Mesendoderm (in vitro differentiated cells): Measurements from ENCODE around the gene SVOP.

ENCODE experiments used
- DNase-seq: peaks from one replicate; pipeline ENCODE4 v3.0.0; 2013
- H2AK5ac ChIP-seq: 2 replicates; pipeline ENCODE4 v1.6.1; 2013; ENCODE audit warnings: low read length, inconsistent platforms
- H2BK120ac ChIP-seq: 2 replicates; pipeline ENCODE4 v1.6.1; 2013; ENCODE audit warnings: low read depth, mild to moderate bottlenecking, low read length, moderate library complexity, mixed read lengths
- H2BK15ac ChIP-seq: replicated peaks from 2 replicates; pipeline ENCODE4 v1.6.1; 2013; ENCODE audit warnings: low read depth, mild to moderate bottlenecking, moderate library complexity
- H2BK5ac ChIP-seq: 2 replicates; pipeline ENCODE4 v1.6.1; 2013; ENCODE audit warnings: low read length, inconsistent platforms
- H3K18ac ChIP-seq: 2 replicates; pipeline ENCODE4 v1.6.1; 2013; ENCODE audit warnings: mild to moderate bottlenecking, low read length, mixed read lengths
- H3K23ac ChIP-seq: one replicate; pipeline ENCODE4 v1.6.1; 2013; ENCODE audit warnings: low read length
- H3K27ac ChIP-seq: 2 replicates; pipeline ENCODE4 v1.5.1; 2013; ENCODE audit warnings: low read depth, mild to moderate bottlenecking, inconsistent platforms, low read length, moderate library complexity
- H3K27me3 ChIP-seq: 2 replicates; pipeline ENCODE4 v1.6.1; 2013; ENCODE audit warnings: low read length, control low read depth, mild to moderate bottlenecking, inconsistent platforms; ENCODE audit not compliant: insufficient read depth, poor library complexity
- H3K36me3 ChIP-seq: 2 replicates; pipeline ENCODE4 v1.6.1; 2013; ENCODE audit warnings: low read length, inconsistent platforms; ENCODE audit not compliant: control insufficient read depth, insufficient read depth
- H3K4ac ChIP-seq: one replicate; pipeline ENCODE4 v1.6.1; 2013; ENCODE audit warnings: low read depth, mild to moderate bottlenecking, low read length, moderate library complexity
- H3K4me1 ChIP-seq: 2 replicates; pipeline ENCODE4 v1.6.1; 2013; ENCODE audit warnings: low read depth, low read length, inconsistent platforms; ENCODE audit not compliant: control insufficient read depth
- H3K4me2 ChIP-seq: 2 replicates; pipeline ENCODE4 v1.6.1; 2013; ENCODE audit warnings: low read length
- H3K4me3 ChIP-seq: 2 replicates; pipeline ENCODE4 v1.5.1; 2013; ENCODE audit warnings: mild to moderate bottlenecking, low read length
- H3K56ac ChIP-seq: one replicate; pipeline ENCODE4 v1.6.1; 2013; ENCODE audit warnings: low read length
- H3K79me1 ChIP-seq: 2 replicates; pipeline ENCODE4 v1.6.1; 2013; ENCODE audit warnings: low read length, inconsistent platforms
- H3K79me2 ChIP-seq: 2 replicates; pipeline ENCODE4 v1.6.1; 2013; ENCODE audit warnings: mild to moderate bottlenecking, low read length; ENCODE audit not compliant: control insufficient read depth, insufficient read depth
- H3K9ac ChIP-seq: 2 replicates; pipeline ENCODE4 v1.6.1; 2013; ENCODE audit warnings: low read length, inconsistent platforms
- H4K5ac ChIP-seq: one replicate; pipeline ENCODE4 v1.6.1; 2013; ENCODE audit warnings: low read length
- H4K8ac ChIP-seq: one replicate; pipeline ENCODE4 v1.6.1; 2013; ENCODE audit warnings: low read depth, mild to moderate bottlenecking, control low read depth, low read length, moderate library complexity
- WGBS: extraction: QIAGEN DNeasy Blood & Tissue Kit; methylation state at CpG from one replicate; pipeline ENCODE4 v1.1.7; 2013; ENCODE audit warnings: low lambda C conversion rate, missing lambda C conversion rate; ENCODE audit not compliant: insufficient coverage; ENCODE audit errors: extremely low coverage; 5-methylcytosine and 5-hydroxymethylcytosine counted together

SVOP gene

DNA sequence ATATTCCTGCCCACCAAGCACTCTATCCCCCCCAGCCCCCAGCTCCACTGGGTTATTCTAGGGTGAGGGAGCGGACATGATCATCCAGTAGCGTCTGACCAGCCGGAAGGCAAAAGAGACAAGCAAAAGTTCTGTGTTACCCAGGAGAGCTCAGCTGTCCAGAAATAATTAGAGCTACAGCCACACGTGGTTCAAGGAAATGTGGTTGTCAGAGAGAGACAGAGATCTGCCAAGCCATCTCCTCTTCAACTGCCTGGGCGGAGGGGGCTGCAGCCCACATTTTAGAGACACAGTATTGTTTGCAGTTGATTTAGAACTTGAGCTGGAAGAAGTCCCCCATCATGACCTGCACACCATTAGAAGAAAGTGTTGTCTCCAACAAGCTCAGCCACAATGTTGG, 110.5 kb downstream of the SVOP start:
- Histone ChIP-seq H3K27ac (no peak overlapping the region), H3K36me3 (no peaks in the 10 kb centered on the region), H2AK5ac (no peak overlapping the region), H3K4me2 (no peak overlapping the region), H3K27me3 (no peaks in the 10 kb centered on the region), H3K79me1 (no peaks in the 10 kb centered on the region), H2BK120ac (no peak overlapping the region), H3K4me1 (no peaks in the 10 kb centered on the region), H3K4ac (no peak overlapping the region), H3K79me2 (no peaks in the 10 kb centered on the region), H3K9ac (no peak overlapping the region), H2BK5ac (no peak overlapping the region), H4K5ac (no peak overlapping the region), H3K23ac (peak overlapping the region; percentile 24), H3K56ac (no peak overlapping the region), H4K8ac (no peak overlapping the region), H2BK15ac (no peak overlapping the region), H3K4me3 (no peak overlapping the region), H3K18ac (no peak overlapping the region)
- DNase-seq, result no peak
- no CpG with 5 or more reads among the region's 5 CpGs for WGBS

GRCh38 chr12:108907839-108908351, 113.0 kb downstream of the SVOP start:
- Histone ChIP-seq H2AK5ac (no peak overlapping the region), H3K9ac (no peak overlapping the region), H3K4me2 (no peak overlapping the region), H3K18ac (no peak overlapping the region), H4K8ac (no peak overlapping the region), H3K4me1 (no peaks in the 10 kb centered on the region), H2BK5ac (no peak overlapping the region), H2BK120ac (no peak overlapping the region), H3K56ac (no peak overlapping the region), H3K23ac (no peak overlapping the region), H3K36me3 (no peaks in the 10 kb centered on the region), H3K27me3 (no peaks in the 10 kb centered on the region), H3K79me2 (no peaks in the 10 kb centered on the region), H3K27ac (no peak overlapping the region), H4K5ac (no peak overlapping the region), H3K79me1 (no peaks in the 10 kb centered on the region), H3K4ac (no peak overlapping the region), H3K4me3 (no peak overlapping the region), H2BK15ac (no peak overlapping the region)
- DNase-seq, result peak; percentile 20
- WGBS, result no CpG with 5 or more reads among the region's 2 CpGs

- H4K5ac ChIP-seq, result no peak overlapping the region
- H3K36me3 ChIP-seq, result no peaks in the 10 kb centered on the region
- H3K79me2 ChIP-seq, result no peaks in the 10 kb centered on the region
- no peak for DNase-seq
- no peak overlapping the region for H3K56ac ChIP-seq
- no peak overlapping the region for H2BK15ac ChIP-seq
- H3K23ac ChIP-seq, result no peak overlapping the region
- no peak overlapping the region for H2BK120ac ChIP-seq
- no peak overlapping the region for H2AK5ac ChIP-seq
- no peak overlapping the region for H3K9ac ChIP-seq
- no peak overlapping the region for H3K4ac ChIP-seq
- H3K4me1 ChIP-seq, result no peaks in the 10 kb centered on the region
- H3K18ac ChIP-seq, result no peak overlapping the region
- no peak overlapping the region for H3K27ac ChIP-seq
- H3K79me1 ChIP-seq, result no peaks in the 10 kb centered on the region
- no CpG with 5 or more reads among the region's 2 CpGs for WGBS
- no peak overlapping the region for H3K4me2 ChIP-seq
- no peak overlapping the region for H4K8ac ChIP-seq
- no peak overlapping the region for H3K4me3 ChIP-seq
- H2BK5ac ChIP-seq, result no peak overlapping the region
- H3K27me3 ChIP-seq, result no peaks in the 10 kb centered on the region
Observed at GRCh38 chr12:108906971-108907370, 113.9 kb downstream of the SVOP start.

GRCh38 chr12:108905725-108906124, 115.1 kb downstream of the SVOP start:
- no CpG with 5 or more reads among the region's 5 CpGs for WGBS
- Histone ChIP-seq H3K4me3 (no peak overlapping the region), H3K23ac (no peak overlapping the region), H3K27me3 (no peaks in the 10 kb centered on the region), H2BK15ac (no peak overlapping the region), H3K4me2 (no peak overlapping the region), H3K27ac (no peak overlapping the region), H3K56ac (no peak overlapping the region), H2BK5ac (no peak overlapping the region), H3K4me1 (no peaks in the 10 kb centered on the region), H2BK120ac (no peak overlapping the region), H3K36me3 (no peaks in the 10 kb centered on the region), H3K18ac (no peak overlapping the region), H3K9ac (no peak overlapping the region), H3K79me2 (no peaks in the 10 kb centered on the region), H4K5ac (no peak overlapping the region), H3K4ac (no peak overlapping the region), H3K79me1 (no peaks in the 10 kb centered on the region), H2AK5ac (no peak overlapping the region), H4K8ac (no peak overlapping the region)
- no peak for DNase-seq

DNA sequence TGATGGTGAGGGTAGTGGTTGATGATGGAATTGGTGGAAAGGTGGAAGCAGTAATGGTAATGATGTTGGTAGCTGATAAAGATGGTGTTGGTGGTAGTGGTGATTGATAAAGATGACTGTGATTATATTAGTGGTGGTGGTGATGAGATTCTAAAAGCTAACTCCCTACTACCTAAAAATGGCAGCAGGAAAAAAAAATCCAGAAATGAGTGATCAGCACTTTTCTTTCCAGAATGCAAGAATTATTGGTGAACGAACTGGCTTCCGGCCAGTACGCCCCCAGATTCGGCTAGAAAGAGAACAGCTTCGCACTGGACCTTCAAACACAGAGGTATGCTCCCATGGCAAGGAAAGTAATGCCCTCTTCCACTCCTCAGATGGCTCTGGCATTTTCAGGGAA, 121.7 kb downstream of the SVOP start:
- Histone ChIP-seq H3K4me3 (no peak overlapping the region), H3K79me1 (no peaks in the 10 kb centered on the region), H3K36me3 (no peaks in the 10 kb centered on the region), H3K56ac (no peak overlapping the region), H4K5ac (no peak overlapping the region), H3K4ac (no peak overlapping the region), H2BK120ac (no peak overlapping the region), H3K27me3 (no peaks in the 10 kb centered on the region), H3K9ac (no peak overlapping the region), H3K27ac (no peak overlapping the region), H4K8ac (no peak overlapping the region), H2BK5ac (no peak overlapping the region), H3K23ac (no peak overlapping the region), H3K4me2 (no peak overlapping the region), H3K4me1 (no peaks in the 10 kb centered on the region), H3K79me2 (no peaks in the 10 kb centered on the region), H3K18ac (no peak overlapping the region), H2BK15ac (no peak overlapping the region), H2AK5ac (no peak overlapping the region)
- no peak for DNase-seq
- no CpG with 5 or more reads among the region's 5 CpGs for WGBS

DNA sequence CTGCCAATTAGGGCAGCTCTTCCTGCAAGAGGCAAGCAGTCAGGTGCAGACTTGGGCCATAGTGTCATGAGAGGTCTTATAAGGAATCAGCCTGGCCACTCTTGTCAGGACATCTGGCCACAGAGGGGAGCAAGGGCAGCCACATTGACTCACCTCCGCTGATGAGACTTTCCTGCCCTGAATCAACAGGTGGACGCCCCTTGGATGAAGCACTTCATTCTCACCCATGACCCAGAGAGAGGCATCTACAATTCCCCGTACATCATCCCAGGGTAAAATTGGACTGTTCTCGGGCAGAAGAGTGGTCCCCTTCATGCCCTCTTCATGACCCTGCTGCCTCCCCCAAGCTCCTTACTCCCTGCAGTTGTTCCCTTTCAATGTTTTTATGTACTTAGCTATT, 124.1 kb downstream of the SVOP start:
- Histone ChIP-seq H3K79me2 (no peaks in the 10 kb centered on the region), H4K5ac (no peak overlapping the region), H3K4ac (no peak overlapping the region), H3K56ac (no peak overlapping the region), H3K36me3 (no peaks in the 10 kb centered on the region), H2BK15ac (no peak overlapping the region), H3K27ac (no peak overlapping the region), H3K27me3 (no peaks in the 10 kb centered on the region), H3K4me2 (no peak overlapping the region), H4K8ac (no peak overlapping the region), H3K9ac (no peak overlapping the region), H2BK5ac (no peak overlapping the region), H3K23ac (no peak overlapping the region), H3K4me1 (no peaks in the 10 kb centered on the region), H3K79me1 (no peaks in the 10 kb centered on the region), H3K4me3 (no peak overlapping the region), H2AK5ac (no peak overlapping the region), H2BK120ac (no peak overlapping the region), H3K18ac (no peak overlapping the region)
- WGBS, result no CpG with 5 or more reads among the region's 4 CpGs
- no peak for DNase-seq
